GM21447 (cell line): ENCODE measurements around the gene SH3PXD2B.
"Not testable (repeated sequence)": the region's sequence is repeated elsewhere in the genome, so short reads cannot be mapped to it uniquely, and the experiment has no call there.

Source experiments
- ATAC-seq: cut with Tn5 transposase; IDR thresholded peaks from one replicate; pipeline ENCODE4 v1.9.1; 2021; ENCODE audit not compliant: unreplicated experiment

Gene SH3PXD2B

DNA sequence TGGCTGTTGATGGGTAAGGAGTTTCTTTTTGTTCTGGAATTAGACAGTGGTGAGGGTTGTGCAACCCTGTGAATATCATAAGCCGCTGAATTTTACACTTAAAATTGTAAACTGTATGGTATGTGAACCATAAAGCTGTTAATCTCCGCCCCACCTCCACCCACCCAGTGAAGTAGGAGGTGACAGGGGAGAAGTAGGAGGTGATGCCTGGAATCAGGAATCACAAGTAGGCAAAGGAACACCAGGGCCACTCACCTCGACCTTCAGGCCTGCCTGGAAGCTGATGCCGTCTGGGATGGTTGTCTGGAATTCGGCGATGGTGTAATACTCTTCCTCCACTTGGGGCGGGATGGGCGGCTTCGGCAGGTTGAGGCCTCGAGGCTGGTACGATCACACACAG, 108.4 kb downstream of the SH3PXD2B start:
- ATAC-seq, result no peak

- no peak for ATAC-seq
These were observed 109.4 kb downstream of the SH3PXD2B start for GRCh38 chr5:172344855-172345409.

GRCh38 chr5:172343741-172344140, 110.6 kb downstream of the SH3PXD2B start:
- no peak for ATAC-seq

DNA sequence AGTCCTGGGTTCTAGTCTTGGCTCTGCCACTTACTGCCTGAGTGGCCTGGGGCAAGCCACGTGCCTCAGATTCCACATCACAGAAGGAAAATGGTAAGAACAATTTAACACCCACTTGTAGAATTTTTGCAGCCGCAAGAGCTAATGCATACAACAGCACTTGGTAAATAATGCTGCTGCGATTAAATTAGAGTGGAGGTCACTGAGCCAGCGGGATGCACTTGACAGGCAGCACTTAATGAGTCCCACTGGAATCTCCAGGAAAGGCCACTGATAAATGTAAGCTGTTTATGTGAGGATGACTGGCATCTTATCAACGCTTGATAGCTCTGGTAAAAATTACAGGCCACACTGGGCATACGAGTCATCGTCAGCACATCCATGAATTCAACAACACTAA, 111.4 kb downstream of the SH3PXD2B start:
- ATAC-seq, result no peak

DNA sequence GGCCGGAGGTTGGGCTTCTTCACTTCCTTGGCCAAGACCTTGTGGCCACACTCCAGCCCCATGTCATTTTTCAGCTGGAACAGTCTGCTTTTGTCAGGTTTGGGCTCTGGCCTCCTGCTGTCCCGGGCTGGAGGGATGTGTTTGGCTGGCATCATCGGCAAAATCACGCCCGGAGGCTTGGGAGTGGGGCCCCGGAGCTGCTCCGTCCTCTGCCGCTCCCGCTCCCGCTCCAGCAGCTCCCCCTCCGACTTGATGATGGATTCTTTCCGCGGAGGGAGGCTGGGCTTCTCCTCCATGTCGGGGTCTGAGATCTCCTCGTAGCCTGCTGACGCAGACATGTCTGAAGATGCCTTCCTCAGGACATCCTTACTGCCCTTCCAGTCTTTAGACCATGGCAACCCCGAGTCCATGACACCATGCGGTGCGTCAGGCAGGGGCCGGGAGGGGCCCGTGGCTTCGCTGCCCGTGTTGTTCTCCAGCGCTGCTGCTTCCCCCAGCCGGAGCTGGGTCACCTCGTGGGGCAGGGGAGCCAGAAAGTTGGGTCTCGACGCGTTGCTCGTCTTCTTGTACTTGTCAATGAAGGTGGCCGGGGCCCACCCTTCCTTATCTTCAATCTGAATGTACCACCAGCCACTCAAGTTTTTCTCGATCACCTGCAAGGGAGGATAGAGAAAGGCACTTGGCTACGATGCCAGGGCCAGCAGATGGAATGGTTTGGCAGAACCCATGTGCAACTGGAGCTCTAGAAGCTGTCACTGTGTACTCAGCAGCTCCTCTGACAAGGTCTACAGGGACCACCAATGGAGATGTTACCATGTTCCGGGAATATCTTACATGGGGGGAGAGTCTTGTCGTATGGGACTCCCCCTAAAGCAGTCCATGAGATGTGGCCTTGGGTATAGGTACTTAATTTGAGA, 114.8 kb downstream of the SH3PXD2B start:
- ATAC-seq, result no peak

DNA sequence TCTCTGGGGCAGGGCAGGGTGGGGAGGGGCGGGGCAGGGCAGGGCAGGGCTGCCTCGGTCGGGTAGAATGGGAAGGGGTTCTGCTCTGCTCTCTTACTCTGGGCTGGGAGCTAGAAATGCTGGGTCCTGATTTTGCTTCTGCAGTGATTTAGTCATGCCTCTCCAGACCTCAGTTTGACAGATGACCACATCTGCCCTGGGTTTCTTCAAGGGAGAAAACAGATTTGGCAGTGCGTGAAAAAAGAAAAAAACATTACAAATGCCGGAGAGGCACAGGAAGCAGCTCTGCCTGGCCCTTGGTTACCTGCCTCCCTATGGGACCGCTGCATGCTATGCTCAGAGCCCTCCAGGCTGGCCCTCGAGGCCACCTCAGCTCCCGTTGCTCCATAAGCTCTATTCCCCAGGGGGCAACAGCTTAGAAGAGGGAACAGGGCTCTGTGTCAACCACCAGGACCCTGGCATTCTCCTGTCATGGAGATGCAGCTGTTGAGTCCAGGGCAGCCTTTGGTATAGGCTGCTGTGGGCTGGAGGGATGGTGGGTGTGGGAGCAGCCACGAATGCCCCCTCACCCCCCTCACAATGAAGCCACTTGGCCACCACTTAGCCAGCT, 117.5 kb downstream of the SH3PXD2B start:
- no peak for ATAC-seq

GRCh38 chr5:172336264-172336663, 118.1 kb downstream of the SH3PXD2B start:
- no peak for ATAC-seq

- ATAC-seq, result no peak
These were observed 118.6 kb downstream of the SH3PXD2B start for GRCh38 chr5:172335721-172336120.

- ATAC-seq, result no peak
These were observed 119.7 kb downstream of the SH3PXD2B start for GRCh38 chr5:172334641-172335040.

DNA sequence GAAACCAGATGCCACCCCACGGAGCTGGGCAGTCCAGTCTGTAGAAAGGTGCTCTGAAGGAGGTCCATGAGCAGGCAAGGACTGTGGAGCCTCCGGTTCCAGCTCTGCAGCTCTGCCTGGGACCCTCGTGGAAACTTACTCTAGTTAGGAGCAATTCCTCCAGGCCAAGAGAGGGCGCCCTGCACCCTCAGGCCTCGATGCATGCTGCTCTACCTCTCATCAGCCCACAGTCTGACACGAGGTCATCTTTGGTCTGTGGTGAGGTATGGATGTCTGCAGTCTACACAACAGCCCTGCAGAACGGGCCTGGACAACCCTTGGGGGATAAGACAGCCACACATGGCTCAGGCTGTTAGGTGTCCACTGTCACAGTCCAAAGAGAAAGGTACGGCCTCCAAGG, 120.1 kb downstream of the SH3PXD2B start:
- ATAC-seq, result no peak

GRCh38 chr5:172326901-172327300, 127.4 kb downstream of the SH3PXD2B start:
- not testable (repeated sequence) for ATAC-seq

- ATAC-seq, result no peak
These were observed 128.9 kb downstream of the SH3PXD2B start for GRCh38 chr5:172325452-172325851.

DNA sequence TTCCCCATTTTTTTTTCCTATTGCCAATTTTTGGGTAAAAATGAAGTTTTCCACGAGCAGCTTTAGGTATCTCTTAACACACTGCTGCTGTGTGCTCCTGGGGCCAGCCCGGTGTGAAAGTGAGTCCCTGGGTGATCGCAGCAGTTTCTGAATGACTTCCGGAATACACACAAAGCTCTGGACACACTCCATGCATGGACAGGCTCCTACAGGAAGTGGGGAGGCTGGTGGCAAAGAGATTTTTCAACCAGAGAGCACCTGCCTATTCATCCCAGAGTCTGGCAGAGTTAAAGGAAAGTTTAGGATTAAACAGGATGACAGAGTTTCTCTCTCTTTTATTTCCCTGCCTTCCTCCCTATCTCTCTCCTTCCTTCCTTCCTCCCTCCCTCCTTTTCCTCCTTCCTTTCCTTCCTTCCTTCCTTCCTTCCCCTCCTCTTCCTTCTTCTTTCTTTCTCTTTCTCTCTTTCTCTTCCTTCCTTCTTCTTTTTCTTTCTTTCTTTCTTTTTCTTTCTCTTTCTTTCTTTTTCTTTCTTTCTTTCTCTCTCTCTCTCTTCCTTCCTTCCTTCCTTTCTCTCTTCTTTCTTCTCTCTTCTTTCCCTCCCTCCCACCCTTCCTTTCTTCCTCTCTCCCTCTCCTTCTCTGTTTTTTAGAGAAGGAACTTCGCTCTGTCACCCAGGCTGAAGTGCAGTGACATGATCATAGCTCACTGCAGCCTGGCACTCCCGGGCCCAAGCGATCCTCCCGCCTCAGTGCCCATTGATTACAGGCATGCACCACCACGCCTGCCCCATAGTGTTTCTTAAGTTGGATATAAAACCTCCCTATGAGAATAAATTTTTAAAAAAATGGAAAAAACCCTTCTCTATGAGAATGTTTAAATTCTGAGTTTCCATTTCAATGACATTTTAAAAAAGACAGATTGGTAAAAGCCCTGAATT, 132.0 kb downstream of the SH3PXD2B start:
- ATAC-seq, result peak; percentile 91

DNA sequence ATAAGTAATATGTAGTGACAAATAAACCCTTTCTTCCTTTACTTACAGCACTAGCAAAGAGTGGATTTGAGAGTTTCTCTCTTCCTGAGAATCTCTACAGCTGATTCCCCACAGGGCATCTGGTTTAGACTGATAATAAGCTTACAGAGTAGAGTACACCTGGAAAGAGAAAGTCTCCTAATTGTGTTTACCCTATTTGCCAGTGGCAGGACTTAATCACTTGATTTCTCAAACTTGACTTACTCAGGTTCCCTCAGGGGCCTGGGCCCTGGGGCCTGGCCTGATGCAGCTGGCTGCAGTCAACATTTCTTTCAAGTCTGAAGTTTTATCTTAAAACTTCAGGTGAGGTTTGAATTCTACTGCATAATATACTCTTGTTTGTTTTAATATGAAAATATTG, 132.7 kb downstream of the SH3PXD2B start:
- peak; percentile 42 for ATAC-seq

- ATAC-seq, result no peak
These were observed 134.4 kb downstream of the SH3PXD2B start for GRCh38 chr5:172319708-172320441.

DNA sequence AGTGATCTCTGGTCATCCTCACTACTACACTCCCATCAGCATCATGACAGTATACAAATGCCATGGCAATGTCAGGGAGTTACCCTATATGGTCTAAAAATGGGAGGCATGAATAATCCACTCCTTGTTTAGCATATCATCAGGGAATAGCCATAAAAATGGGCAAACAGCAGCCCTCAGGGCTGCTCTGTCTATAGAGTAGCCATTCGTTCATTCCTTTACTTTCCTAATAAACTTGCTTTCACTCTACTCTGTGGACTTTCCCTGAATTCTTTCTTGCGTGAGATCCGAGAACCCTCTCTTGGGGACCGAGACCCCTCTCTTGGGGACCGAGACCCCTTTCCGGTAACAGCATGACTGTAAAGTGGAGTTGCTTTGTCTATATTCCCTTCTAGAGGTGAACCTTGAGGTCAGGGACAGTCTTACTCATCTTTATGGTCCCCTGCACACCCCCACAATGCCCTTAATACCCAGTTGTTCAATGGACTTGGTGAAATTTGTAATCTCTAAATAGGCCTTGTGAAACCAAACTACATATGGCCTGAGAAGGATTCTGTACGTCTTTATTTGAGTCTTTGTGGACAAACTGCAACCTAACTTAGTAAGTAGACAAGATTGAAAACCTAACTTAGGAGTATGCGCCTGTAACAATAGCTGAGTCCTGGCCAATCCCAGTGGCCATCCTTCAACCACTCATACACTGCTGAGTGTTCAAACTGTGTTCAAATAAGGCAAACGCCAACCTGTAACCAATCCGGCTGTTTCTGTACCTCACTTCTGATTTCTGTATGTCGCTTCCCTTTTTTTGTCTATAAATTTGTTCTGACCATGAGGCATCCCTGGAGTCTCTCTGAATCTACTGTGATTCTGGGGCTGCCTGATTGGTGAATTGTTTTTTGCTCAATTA, 138.5 kb downstream of the SH3PXD2B start:
- ATAC-seq, result peak; percentile 45

DNA sequence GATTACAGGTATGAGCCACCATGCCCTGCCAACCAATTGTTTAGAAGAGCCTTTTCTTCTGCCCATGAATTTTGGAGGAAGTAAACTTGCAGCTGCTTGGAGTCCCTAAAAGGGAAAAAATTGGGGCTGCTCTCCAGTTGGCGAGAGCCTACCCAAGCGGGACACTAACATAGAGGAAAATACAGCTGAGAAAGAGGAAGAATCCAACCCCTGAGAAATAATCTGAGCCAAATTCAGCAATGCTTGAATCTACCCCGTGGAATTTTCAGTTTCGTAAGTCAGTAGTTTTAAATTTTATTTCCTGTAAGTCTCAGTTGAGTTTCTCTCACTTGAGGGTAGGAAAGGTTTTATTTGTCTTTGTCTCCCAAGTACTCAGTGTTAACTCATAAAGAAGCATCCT, 140.4 kb downstream of the SH3PXD2B start:
- no peak for ATAC-seq

DNA sequence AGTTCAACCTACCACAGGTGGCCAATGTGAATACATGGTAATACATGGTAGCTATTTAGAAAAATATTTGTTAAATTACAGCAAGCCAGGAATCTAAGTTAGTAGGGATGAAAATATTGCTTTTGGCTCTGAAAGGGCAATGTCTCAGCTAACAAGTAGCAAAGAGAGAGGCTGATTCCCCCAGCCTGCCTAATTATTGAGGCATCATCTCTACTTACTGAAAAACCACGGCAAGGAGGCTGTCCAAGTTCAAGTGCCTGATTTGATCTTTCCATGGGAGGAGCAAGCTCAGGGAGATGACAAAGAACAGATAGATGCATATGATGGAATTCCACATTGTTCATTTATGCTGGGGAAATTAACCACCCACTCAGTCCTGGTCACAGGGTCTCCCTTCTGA, 142.0 kb downstream of the SH3PXD2B start:
- no peak for ATAC-seq

DNA sequence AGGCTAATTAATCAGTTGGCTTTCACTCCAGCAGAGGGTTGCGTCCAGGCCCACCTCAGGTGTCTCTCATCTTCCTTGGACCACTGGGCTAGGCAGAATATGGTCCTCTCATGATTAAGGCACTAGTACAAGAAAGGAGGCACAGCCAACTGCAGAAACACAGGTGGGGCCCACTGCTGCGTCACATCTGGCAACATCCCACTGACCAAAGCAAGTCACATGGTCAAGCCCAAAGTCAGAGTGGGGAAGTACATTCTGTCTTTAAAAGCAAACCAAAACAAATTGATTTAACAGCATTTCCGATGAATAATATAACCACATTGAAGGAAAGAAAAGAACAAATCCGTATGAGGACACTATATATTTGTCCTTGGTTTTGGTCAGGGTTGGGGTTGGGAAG, 142.7 kb downstream of the SH3PXD2B start:
- ATAC-seq, result no peak
